COLO668 (cell line): ENCODE measurements around the gene GRIP2.

ENCODE experiments used
- DNase-seq: peaks from one replicate; lab custom pipeline; 2025; ENCODE audit not compliant: unreplicated experiment; lab: John Stamatoyannopoulos, UW

The GRIP2 gene

DNA sequence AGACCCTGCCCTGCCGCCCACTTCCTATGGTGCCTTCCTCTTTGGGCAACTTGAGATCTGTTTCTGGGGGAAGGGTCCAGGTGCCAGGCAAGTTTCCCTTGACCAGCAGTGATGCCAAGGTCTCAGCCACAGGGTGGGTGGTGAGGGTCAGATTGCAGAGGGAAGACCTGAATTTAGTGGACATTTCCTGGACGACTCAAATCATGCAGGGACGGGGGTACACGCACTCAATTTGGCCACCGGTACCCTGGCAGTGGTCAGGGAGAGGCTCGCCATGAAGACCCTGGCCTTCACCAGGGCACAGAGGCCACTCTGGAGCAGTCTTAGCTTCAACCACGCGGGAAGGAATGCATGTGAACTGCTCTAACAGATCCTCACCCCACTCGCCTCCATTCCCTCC, 1.5 kb upstream of the GRIP2 start:
- DNase-seq, result no peak

DNA sequence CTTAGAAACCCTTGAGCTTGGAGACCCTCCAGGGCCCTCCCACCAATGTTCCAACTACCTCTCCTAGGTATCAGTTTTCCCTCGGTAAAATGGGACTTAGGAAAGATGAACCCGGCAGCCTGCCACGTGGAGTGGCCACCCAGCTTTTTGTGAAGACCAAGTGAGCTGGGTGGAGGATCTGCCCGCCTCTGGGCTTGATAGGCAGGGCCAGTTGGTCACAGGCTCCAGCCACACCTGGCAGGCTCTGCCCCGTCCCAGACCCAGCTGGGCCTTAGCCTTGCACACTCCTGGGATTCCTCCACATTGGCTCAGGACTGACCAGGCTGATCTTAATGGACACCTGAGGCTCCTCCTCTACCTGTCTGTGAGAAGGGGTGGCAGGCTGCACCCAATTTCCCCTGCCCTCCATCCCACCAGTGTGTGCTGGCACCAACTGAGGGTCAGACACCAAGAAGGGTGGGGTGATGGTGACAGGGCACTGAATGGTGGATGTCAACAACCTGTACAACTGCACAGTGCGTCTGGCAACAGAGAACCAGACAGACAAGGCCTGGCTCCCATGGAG, 761 bp upstream of the GRIP2 start:
- no peak for DNase-seq

DNA sequence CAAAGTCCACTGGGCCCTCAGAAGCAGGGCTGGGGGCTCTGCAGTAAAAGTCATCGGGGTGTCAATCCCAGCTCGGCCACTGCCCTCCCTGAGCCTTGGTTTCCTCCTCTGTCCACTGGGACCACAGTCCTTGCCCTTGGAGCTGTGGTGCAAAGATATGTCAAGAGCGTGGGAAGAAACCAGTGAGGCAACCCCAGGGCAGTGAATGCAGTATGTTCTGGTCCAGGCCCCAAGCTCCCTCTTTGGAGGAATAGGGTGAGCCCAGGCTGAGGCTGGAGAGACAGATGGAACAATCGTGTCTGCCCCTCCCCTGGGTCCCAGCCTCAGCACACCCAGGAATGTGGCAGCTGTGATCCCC, 779 bp downstream of the GRIP2 start:
- DNase-seq, result no peak

DNA sequence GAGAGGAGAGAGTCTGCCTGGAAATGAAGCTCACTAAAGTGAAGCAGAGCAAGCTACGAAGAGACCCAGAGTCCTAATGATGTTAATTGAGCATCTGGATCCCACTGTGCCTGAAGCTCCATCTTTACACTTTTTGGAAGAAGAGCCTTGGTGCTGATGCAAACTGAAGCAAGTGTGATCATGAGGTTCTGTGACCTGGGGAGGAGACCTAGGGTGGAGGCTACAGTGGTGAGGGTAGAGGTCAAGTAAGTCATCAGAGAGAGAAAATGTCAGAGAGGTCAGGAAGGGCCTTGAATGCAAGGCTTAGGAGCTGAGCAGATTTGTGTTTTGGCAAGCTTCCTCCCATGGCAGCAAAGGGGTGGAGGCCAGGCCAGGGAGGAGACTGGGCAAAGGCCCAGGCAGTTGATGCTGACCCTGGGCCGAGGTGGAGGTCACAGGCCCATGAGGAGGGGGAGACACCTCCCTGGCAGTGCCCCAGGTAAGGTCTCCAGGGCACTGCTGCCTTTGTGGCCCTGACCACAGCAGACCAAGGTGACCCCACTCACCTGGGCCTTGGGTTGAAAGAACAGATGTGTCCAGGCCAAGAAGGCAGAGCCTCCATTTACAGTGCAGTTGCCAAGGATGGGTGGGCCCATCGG, 1.6 kb downstream of the GRIP2 start:
- no peak for DNase-seq

DNA sequence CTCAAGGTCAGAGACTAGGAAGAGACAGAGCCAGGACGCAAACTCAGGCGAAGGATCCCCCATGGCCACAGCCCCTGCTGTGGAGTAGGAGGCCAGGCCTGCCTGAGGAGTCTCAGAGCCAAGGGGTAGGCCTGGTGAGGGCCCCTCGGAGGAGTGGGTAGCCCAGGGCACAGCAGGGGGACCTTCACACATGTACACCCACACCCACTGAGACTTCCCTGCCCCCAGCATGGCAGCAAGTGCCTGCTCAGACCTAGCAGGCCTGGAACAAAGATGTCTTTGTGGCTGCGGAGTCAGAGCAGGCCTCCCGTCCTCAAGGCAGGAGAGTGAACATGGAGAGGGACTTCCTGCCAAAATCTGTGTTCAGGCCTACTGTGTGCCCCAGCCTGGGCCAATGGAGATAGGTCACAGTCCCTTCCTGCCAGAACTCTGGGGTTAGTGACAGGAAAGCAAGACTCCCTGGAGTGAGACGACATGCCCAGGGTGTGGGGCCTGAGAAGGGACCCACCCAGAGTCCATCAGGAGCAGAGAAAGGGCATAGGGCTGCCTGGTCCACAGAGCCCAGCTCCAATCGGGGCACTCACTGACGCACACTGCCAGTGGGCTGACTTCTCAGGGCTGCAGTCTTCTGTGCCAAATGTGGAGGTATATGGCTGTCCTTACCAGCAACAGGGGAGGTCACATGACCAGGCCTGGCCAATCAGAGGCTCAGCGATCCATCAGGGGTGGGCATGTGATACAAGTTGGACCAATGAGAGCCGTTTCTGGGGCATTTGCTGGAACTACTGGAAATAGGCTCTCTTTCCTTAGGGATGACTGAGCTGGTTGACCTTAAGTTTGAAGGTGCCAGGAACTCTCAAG, 2.3 kb downstream of the GRIP2 start:
- DNase-seq, result no peak

DNA sequence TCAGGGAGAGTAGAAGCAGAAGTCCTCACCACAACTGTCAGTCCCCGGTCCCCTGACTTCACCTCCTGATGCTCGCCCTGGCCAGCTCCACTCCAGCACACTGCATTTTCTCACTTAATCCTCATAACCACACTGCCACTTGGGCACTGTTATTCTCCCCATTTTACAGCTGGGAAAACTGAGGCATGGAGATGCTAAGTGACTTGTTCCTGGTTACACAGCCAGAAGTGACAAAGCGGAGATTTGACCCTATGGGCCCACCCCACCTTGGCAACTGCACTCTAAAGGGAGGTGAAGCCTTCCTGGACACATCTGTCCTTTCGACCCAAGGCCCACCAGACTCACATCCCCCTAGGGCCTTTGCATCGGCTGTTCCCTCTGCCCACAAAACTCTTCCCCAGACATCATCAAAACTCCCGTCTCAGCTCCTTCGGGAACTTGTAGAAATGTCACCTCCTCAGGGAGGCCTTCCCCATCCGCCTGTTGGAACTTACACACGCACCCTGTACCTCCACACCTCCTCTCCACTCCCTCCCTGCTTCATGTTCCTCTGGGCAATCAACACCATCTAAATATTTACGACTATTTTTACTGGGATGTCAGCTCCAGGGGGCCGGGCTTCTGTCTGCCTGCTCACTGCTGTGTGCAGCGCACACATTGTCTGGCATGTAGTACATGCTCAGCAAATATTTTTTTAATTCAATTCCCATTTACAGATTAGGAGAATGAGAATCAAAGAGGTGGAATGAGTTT, 3.1 kb downstream of the GRIP2 start:
- DNase-seq, result no peak

- DNase-seq, result no peak
These were observed 3.9 kb downstream of the GRIP2 start for GRCh38 chr3:14536055-14536815.

DNA sequence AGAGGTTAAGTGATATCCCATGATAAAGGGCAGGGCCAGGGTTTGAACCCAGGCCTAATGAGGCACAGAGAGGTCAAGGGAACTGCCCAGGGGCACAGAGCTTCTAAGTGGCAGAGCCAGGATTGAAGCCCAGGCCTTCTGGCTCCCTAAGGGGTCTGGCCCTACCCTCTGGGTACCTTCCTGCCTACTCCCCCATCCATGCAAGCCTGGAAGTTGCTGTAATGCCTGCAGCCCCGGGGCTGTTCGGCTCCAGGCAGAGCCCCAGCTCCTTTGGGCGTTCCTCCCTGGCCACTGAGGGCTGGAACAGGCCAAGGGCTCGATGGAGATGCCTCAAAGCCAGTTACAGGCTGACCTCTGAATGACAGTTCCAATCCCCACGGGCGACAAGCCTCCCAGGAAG, 4.5 kb downstream of the GRIP2 start:
- DNase-seq, result no peak

DNA sequence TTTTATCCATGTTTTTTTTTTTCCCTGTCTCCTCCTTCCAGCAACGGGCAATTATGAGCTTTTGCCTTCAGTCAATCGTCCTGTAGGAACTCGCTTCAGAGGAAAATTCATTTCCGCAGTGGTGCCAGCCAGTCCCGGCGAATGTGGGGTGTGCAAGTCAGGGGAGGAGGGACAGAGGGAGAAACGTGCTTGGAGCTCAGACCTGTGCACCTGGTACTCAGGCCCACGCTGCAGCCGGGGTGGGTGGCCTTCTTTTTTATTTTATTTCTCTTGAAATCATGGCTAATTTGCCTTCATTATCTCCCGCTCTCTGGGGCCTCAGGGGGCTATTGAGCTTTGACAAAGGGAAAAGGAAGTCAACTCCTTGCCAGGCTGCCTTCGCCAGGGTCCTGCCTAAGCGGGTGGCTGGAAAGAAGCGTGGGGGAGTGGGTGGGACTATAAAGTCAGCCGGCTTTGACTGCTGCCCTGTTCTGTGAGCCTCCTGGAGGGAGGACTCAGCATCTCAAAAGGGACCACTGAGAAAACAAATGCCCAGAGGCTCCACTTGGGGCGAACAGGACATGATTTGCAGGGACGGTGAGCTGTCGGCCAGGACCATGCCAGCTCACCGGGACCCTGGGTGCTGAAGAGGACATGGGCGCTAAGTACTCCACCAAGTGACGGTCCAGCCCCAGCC, 5.5 kb downstream of the GRIP2 start:
- DNase-seq, result no peak

GRCh38 chr3:14533457-14533958, 6.6 kb downstream of the GRIP2 start:
- no peak for DNase-seq

GRCh38 chr3:14532691-14533456, 7.3 kb downstream of the GRIP2 start:
- peak; percentile 4 for DNase-seq

DNA sequence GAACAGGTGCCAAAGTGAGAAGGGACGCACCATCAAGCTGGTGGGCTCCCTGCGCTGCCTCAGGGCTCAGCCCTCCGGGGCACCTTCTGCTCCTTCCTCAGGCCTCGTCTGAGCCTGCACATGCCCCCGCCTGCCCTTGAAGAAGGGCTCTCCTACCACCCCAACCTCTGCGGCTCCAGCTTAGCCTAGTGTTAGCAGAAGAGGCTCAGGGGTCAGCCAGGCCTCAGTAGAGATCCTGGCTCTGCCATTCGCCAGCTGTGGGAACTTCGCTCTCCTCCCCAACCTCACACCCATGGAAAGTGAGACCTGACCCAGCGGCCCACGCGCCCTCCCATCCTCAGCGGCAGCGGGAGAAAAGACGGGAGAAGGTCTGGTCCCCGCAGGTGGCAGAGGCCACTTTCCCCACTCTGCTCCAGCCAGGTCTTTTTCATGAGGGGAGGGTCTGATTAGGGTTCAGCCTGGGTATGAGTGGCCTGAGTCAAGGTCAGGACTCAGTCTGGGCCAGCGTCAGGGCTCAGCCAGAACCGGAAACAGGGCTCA, 8.2 kb downstream of the GRIP2 start:
- DNase-seq, result no peak

DNA sequence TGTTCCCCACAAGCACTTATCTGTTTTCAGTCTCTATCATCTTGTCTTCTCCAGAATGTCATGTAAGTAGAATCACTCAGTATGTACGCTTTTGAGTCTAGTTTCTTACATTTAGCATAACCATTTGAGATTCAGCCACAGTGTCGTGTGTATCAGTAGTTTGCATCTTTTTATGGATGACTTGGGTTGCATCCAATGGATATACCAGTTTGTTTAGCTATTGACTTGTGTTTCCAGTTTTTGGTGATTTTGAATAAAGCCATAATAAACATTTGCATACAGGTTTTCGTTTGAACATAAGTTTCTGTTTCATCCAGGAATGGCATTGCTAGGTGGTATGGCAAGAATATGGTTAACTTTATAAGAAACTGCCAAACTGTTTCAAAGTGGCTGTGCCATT, 12.1 kb downstream of the GRIP2 start:
- no peak for DNase-seq

DNA sequence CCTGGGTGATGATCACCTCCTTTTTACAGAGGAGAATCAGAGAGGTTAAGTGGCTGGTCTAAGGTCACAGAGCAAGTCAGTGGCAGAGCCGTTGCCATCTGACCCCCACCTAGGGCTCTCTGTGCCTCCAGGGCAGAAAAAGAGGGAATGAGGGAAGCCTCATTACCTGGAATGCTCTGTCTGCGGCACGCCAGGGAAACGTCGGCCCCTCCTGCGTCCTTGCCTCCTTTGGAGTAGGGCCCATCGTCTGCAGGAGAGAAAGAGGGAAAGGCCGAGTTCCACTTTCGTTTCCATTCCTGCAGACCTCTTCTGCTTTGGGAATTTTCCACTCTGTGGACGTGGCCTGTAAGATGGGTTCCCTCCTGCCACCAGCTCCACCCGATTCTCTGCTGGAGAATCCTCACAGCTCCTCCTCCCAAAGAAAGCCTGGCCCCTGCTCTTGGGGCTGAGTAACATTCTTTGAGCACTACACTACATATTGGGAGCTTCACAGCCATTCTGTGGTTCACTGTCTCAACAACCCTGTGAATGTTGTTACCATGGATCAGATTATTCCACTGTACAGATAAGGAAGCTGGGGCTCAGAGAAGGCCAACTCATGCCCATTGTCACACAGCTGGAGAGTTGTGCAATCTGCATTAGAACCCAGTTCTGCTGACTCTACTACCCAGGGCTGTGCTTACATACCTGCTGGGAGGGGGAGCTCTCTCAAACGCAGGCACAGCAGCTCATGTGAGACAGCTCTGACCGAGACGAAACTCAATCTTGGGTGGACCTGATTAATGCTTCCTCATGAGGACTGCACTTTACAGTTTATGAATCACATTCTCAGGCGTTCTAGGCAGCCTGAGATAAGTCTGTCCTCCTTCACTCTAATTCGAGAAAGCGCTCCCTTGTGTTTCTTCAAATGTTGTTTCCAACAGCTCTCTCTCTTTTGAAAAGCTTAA, 14.2 kb downstream of the GRIP2 start:
- no peak for DNase-seq

DNA sequence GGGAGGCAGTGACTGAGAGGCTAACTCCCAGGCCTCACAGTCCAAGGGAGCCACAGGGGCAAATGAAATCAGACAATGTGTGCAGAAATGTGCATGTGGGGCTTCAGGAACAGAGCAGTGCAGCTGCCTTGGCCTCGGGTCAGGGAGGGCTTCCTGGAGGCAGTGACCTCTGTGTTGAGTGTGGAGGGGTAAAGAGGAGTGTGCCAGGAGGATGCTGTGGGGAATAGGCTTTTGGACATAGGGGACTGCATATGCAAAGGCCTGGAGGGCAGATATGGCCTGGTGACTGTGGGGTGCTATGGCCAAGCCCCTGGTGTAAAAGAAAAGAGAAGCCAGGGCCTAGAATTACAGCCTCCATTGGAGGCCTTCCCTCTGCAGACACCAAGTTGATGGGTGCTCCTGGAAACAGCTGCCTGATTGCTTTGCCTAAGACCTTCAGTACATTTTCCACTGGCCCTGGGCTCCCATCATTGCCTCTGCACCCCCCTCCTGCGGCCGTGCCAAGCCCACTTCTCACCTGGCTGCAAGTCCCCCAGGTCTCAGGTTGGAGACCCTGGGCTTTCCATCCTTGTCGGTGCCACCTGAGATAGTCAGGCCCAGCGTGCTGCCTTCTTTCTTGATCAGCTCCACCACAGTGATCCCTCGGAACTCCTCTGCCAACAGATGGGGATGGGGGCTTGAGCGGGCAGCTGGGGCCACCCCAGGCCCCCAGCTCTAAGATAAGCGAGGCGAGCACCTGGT, 15.1 kb downstream of the GRIP2 start:
- DNase-seq, result no peak

GRCh38 chr3:14524311-14524711, 15.8 kb downstream of the GRIP2 start:
- DNase-seq, result no peak

DNA sequence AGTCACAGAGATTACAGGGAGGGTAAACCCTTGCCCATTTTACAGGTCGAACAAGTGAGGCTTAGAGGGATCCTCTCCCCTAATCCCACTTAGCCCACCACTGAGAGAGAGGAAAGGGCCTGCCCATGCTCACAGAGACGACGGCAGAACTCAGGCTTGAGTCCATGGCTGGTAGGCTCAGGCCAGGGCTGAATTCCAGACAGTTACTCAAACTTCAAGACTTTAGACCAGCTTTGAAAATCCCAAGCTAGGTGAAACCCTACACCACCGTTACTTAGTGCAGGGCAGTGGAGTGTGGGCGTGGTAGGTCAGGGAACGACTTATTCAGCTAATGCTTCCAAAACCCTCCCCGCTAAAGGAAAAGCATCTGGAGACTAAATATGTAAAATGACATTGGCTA, 16.4 kb downstream of the GRIP2 start:
- no peak for DNase-seq
